Measurements from ENCODE around the gene RNF5. TPM values are rescaled to one million over a fixed set of nuclear protein-coding genes. Genes with fewer than 3 reads are reported as not detected.
A peak's percentile ranks its signal among the peaks of the same experiment; 100 is the strongest.

Gene RNF5
- total and polyA plus RNA-seq, 9 of the 15 experiments (the other 6 are each of a cell fraction or from before 2014, with no cell fraction given) = 62.2 to 245 (median 129) TPM

- Histone ChIP-seq H3K4me3 (no peak overlapping the region), H3K9ac (ENCODE audit: insufficient read depth in 1 of 2, low read depth in 2 of 2, low read length in 2 of 2) (peak overlapping the region; percentile 5 to 9; a peak in 3 of 4 replicates), H3K36me3 (ENCODE audit: control insufficient read depth, insufficient read depth, low read length) (peaks cover 80% of the 10 kb centered on the region; the same call in 2 of the 3 replicates), H3K4me2 (ENCODE audit: insufficient read depth, low read length) (no peak overlapping the region), H3K79me2 (ENCODE audit: control insufficient read depth, insufficient read depth, low read length) (peaks cover 61% of the 10 kb centered on the region), H4K20me1 (replicated peaks; ENCODE audit: control insufficient read depth, insufficient read depth, low read length) (no peaks in the 10 kb centered on the region), H2AFZ (ENCODE audit: low read depth, low read length) (no peak overlapping the region), H3K27me3 (ENCODE audit: control insufficient read depth in 2 of 2, insufficient read depth in 2 of 2, low read length in 2 of 2) (no peaks in the 10 kb centered on the region), H3K9me1 (ENCODE audit: control insufficient read depth, insufficient read depth, low read length) (peaks cover 7% of the 10 kb centered on the region), H3K4me1 (replicated peaks in 1 of 2; ENCODE audit: control insufficient read depth in 2 of 2, insufficient read depth in 2 of 2, low read length in 2 of 2) (peaks cover 59 to 63% of the 10 kb centered on the region in 2 experiments), H3K9me3 (replicated peaks; ENCODE audit: control insufficient read depth, insufficient read depth, low read depth, low read length) (no peaks in the 10 kb centered on the region), H3K27ac (ENCODE audit: extremely low read depth, low read depth, low read length) (peak overlapping the region; percentile 56; the same call in 2 of the 3 replicates)
- FAIRE-seq (no peak), ATAC-seq (no peak), DNase-seq (ENCODE audit: extremely low read depth in 1 of 4, low spot score in 3 of 4) (no peak)
- in situ Hi-C loops (cut with MboI) (no loop called here), intact Hi-C loops (cut with micrococcal nuclease) (no loop called here)
- ChIA-PET CTCF (ENCODE audit: low intra/inter-chr PET ratio) (no interaction called here), POLR2A (interaction anchor here (0.8 to 1.7 kb wide), 3 partner anchors 10 to 231 kb away, joined by 3 to 7 read pairs (median 6); partner anchors contain the start of gene GPSM3)
- BruUV-seq (replicated peaks) = no TSS peak
- 93% methylated on average over 15 of the region's 15 CpGs for WGBS (ENCODE audit: insufficient coverage, low coverage, missing lambda C conversion rate)
- TF ChIP-seq SMARCB1 (IDR thresholded peaks at IDR 0.05; ENCODE audit: insufficient read length, low read depth) (no peak), RBFOX2 (IDR thresholded peaks at IDR 0.05; ENCODE audit: low read depth, low read length) (peak; percentile 52; the same call in 1 of the 2 replicates), ZBTB8A (IDR thresholded peaks at IDR 0.05; ENCODE audit: partially characterized antibody) (no peak), ATF7 (IDR thresholded peaks at IDR 0.05) (no peak), SUPT5H (IDR thresholded peaks at IDR 0.05) (no peak), HNRNPLL (IDR thresholded peaks at IDR 0.05; ENCODE audit: low read depth, low read length, poor library complexity, severe bottlenecking) (peak; percentile 25), RFX5 (IDR thresholded peaks at IDR 0.05; ENCODE audit: low read depth, low read length) (no peak), HMGN3 (IDR thresholded peaks at IDR 0.05; ENCODE audit: borderline replicate concordance, extremely low read depth, insufficient read length, low read depth, low read length) (no peak), POLR2A (conservative IDR thresholded peaks at IDR 0.05) (no peak), HNRNPUL1 (IDR thresholded peaks at IDR 0.05; ENCODE audit: low read length) (no peak), NR2C1 (IDR thresholded peaks at IDR 0.05) (no peak), NR2C1 (tag; IDR thresholded peaks at IDR 0.05) (no peak), SIX5 (IDR thresholded peaks at IDR 0.05; ENCODE audit: borderline replicate concordance in 1 of 2, insufficient read depth in 1 of 2, low read depth in 1 of 2, low read length in 2 of 2) (no peak), POLR2G (IDR thresholded peaks at IDR 0.05; ENCODE audit: low read depth, low read length) (peak; percentile 47; the same call in 1 of the 2 replicates), ZNF280A (IDR thresholded peaks at IDR 0.05; ENCODE audit: low read depth, partially characterized antibody) (no peak), DPF2 (IDR thresholded peaks at IDR 0.05) (no peak), MYC (IDR thresholded peaks at IDR 0.05; ENCODE audit: low read depth, low read length) (no peak), MYC (CRISPR knock-in tag; IDR thresholded peaks at IDR 0.05; ENCODE audit: borderline replicate concordance, low read depth) (no peak), CAMTA2 (CRISPR knock-in tag; conservative IDR thresholded peaks at IDR 0.05) (no peak), ZNF165 (CRISPR knock-in tag; IDR thresholded peaks at IDR 0.05; ENCODE audit: borderline replicate concordance) (no peak), ELF2 (CRISPR knock-in tag; IDR thresholded peaks at IDR 0.05) (no peak), ZFP91 (CRISPR knock-in tag; IDR thresholded peaks at IDR 0.05) (no peak), TFAM (CRISPR knock-in tag; conservative IDR thresholded peaks at IDR 0.05) (no peak)
These were observed 5.4 kb downstream of the RNF5 start for GRCh38 chr6:32183483-32184083.

Data from K562 (cell line).